Hepatocyte (in vitro differentiated cells): ENCODE data around the gene LCN15. TPM values are rescaled to one million over a fixed set of nuclear protein-coding genes. Genes with fewer than 3 reads are reported as not detected.

Source experiments
- DNase-seq: peaks from one replicate; pipeline ENCODE4 v3.0.0-alpha.2; 2016; ENCODE audit warnings: low spot score
- H2AFZ ChIP-seq: fragments of 200-600 bp; sonication (generic); 2 replicates; pipeline ENCODE4 v1.6.0; 2016; ENCODE audit warnings: antibody characterized with exemption, mild to moderate bottlenecking
- H3K27ac ChIP-seq: fragments of 200-600 bp; sonication (generic); 2 replicates; pipeline ENCODE4 v1.5.1; 2016; ENCODE audit warnings: mild to moderate bottlenecking
- H3K27me3 ChIP-seq: fragments of 200-600 bp; sonication (generic); 2 replicates; pipeline ENCODE4 v1.6.1; 2016
- H3K36me3 ChIP-seq: fragments of 200-600 bp; sonication (generic); replicated peaks from 2 replicates; pipeline ENCODE4 v1.5.1; 2016; ENCODE audit warnings: low read depth; ENCODE audit not compliant: insufficient read depth
- H3K4me1 ChIP-seq: fragments of 200-600 bp; sonication (generic); 2 replicates; pipeline ENCODE4 v1.5.1; 2016; ENCODE audit warnings: mild to moderate bottlenecking, moderate library complexity; ENCODE audit not compliant: insufficient read depth
- H3K4me2 ChIP-seq: fragments of 200-600 bp; sonication (generic); 2 replicates; pipeline ENCODE4 v1.6.0; 2016
- H3K4me3 ChIP-seq: fragments of 200-600 bp; sonication (generic); 2 replicates; pipeline ENCODE4 v1.5.1; 2016; ENCODE audit warnings: mild to moderate bottlenecking
- H3K79me2 ChIP-seq: fragments of 200-600 bp; sonication (generic); 2 replicates; pipeline ENCODE4 v1.6.0; 2017; ENCODE audit warnings: mild to moderate bottlenecking
- H3K9me2 ChIP-seq: fragments of 200-600 bp; sonication (generic); replicated peaks from 2 replicates; pipeline ENCODE4 v1.6.0; 2017; ENCODE audit warnings: mild to moderate bottlenecking; ENCODE audit not compliant: insufficient read depth
- H3K9me3 ChIP-seq: fragments of 200-600 bp; sonication (generic); 2 replicates; pipeline ENCODE4 v1.5.1; 2016; ENCODE audit warnings: low read depth, mild to moderate bottlenecking
- H4K20me1 ChIP-seq: fragments of 200-600 bp; sonication (generic); 2 replicates; pipeline ENCODE4 v1.6.0; 2016; ENCODE audit warnings: mild to moderate bottlenecking; ENCODE audit not compliant: insufficient read depth, poor library complexity, severe bottlenecking
- EZH2 ChIP-seq: fragments of 200-600 bp; sonication (generic); IDR thresholded peaks from 2 replicates; pipeline ENCODE4 v1.6.1; 2016; ENCODE audit warnings: antibody characterized with exemption, mild to moderate bottlenecking, borderline replicate concordance
- EZH2phosphoT487 ChIP-seq: fragments of 200-600 bp; sonication (generic); IDR thresholded peaks from one replicate; pipeline ENCODE4 v1.6.1; 2018; ENCODE audit warnings: antibody characterized with exemption, mild to moderate bottlenecking, low read depth, moderate library complexity; ENCODE audit not compliant: unreplicated experiment, severe bottlenecking
- WGBS: methylation state at CpG from one replicate; pipeline ENCODE4 v1.1.6; 2016; ENCODE audit warnings: low lambda C conversion rate; ENCODE audit errors: missing lambda C conversion rate; 5-methylcytosine and 5-hydroxymethylcytosine counted together
- polyA plus RNA-seq: library from polyadenylated mRNA; unstranded; fragments of >200 nt; fragmentation: Nextera tagmentation; extraction: Ambion mirVana; gene quantifications from 2 replicates; pipeline ENCODE4 v1.2.1, GENCODE V29; 2016
- total RNA-seq: library from RNA; depleted of rRNA; stranded (reverse); fragments of >200 nt; gene quantifications from 2 replicates; pipeline ENCODE4 v1.2.3, GENCODE V29; 2014
- TF ChIP-seq, protein P1 (sequence below): fragments of 200-600 bp; sonication (generic); IDR thresholded peaks from 2 replicates; pipeline ENCODE4 v1.5.1; 2016; ENCODE audit warnings: antibody characterized with exemption, mild to moderate bottlenecking; ENCODE audit not compliant: poor library complexity

LCN15 gene
- total and polyA plus RNA-seq, 2 experiments from 2014 or later = 1.4 to 1.5 TPM

DNA sequence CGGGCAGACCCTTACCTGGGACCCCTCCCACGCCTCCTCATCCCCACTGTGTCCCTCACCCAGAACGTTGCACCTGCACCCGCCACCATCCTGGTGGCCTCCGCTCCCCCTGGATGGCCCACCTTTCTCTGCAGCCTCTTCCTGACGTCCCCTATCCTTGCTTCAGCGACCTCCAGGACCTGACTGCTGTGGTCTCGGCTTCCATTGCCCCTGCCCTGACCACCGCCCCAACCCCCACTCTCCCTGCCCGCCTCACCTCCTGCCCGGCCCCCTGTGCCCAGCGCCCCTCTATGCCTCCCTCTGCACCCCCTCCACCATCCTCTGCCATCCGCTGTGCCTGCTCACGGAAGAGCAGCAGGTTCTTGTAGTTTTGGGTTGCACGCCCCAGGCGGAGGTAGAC is 23.8 kb downstream of the LCN15 start:
- H2AFZ ChIP-seq = no peak overlapping the region
- H3K4me3 ChIP-seq = no peak overlapping the region
- H3K9me3 ChIP-seq = no peaks in the 10 kb centered on the region
- no peaks in the 10 kb centered on the region for H3K36me3 ChIP-seq
- H3K27me3 ChIP-seq = no peaks in the 10 kb centered on the region
- no peak overlapping the region for H3K4me2 ChIP-seq
- H3K79me2 ChIP-seq = no peaks in the 10 kb centered on the region
- no peaks in the 10 kb centered on the region for H4K20me1 ChIP-seq
- no peak for DNase-seq
- peaks cover 7% of the 10 kb centered on the region for H3K4me1 ChIP-seq
- H3K27ac ChIP-seq = no peak overlapping the region
- H3K9me2 ChIP-seq = no peaks in the 10 kb centered on the region
- WGBS = 92% methylated on average over 13 of the region's 16 CpGs
- TF ChIP-seq EZH2phosphoT487 = no peak
- no peak for TF ChIP-seq EZH2
- TF ChIP-seq, protein P1, sequence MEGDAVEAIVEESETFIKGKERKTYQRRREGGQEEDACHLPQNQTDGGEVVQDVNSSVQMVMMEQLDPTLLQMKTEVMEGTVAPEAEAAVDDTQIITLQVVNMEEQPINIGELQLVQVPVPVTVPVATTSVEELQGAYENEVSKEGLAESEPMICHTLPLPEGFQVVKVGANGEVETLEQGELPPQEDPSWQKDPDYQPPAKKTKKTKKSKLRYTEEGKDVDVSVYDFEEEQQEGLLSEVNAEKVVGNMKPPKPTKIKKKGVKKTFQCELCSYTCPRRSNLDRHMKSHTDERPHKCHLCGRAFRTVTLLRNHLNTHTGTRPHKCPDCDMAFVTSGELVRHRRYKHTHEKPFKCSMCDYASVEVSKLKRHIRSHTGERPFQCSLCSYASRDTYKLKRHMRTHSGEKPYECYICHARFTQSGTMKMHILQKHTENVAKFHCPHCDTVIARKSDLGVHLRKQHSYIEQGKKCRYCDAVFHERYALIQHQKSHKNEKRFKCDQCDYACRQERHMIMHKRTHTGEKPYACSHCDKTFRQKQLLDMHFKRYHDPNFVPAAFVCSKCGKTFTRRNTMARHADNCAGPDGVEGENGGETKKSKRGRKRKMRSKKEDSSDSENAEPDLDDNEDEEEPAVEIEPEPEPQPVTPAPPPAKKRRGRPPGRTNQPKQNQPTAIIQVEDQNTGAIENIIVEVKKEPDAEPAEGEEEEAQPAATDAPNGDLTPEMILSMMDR = no peak

DNA sequence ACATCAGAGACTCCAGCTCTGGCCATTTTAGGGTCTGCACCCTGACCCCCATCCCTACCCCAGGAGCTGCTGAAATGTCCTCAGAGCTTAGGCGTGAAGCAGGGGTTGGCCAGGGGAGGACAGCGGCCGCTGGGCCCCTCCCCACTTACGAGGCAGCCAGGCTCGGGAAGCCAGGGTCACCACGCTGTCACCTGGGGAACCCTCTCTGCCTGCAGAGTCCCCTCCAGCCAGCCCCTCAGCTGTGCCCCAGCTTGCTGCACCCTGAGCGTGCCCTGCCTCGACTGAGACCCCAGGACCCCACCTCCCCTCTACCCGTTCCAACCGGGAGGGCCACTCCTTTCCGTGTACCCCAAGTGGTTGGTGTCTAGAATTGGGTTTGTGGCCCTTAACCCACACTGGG is 24.2 kb downstream of the LCN15 start:
- no peaks in the 10 kb centered on the region for H3K27me3 ChIP-seq
- WGBS = 87% methylated on average over 11 of the region's 11 CpGs

DNA sequence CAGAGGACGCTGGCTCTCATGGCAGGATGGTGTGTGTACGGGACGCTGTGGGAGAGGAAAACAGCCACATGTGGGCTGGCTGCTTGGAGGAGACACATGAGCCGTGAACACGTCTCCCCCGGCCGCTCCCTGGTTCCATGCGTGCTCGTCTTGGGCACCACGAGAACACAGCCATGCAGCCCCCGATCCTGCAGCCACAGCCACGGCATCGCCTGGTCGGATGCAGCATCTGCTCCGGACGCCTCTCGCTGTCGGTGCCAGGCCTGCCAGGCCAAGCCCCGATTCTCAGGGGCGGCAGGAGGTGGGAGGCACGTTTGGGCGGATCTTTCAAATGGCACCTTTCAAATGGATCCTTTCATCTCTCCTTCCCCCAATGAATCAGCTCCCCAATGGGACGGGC is 24.8 kb downstream of the LCN15 start:
- no peaks in the 10 kb centered on the region for H3K27me3 ChIP-seq
- 90% methylated on average over 23 of the region's 23 CpGs for WGBS
- no peak for DNase-seq

More for the DNA sequence above, 24.2 kb downstream of the LCN15 start:
- Histone ChIP-seq H3K9me3 (no peaks in the 10 kb centered on the region), H3K79me2 (no peaks in the 10 kb centered on the region), H4K20me1 (no peaks in the 10 kb centered on the region), H3K36me3 (no peaks in the 10 kb centered on the region), H3K4me3 (no peak overlapping the region), H3K9me2 (no peaks in the 10 kb centered on the region), H3K4me2 (no peak overlapping the region), H2AFZ (no peak overlapping the region), H3K4me1 (peaks cover 7% of the 10 kb centered on the region), H3K27ac (no peak overlapping the region)
- no peak for DNase-seq
- TF ChIP-seq EZH2 = no peak
- TF ChIP-seq, protein P1 = no peak
- no peak for TF ChIP-seq EZH2phosphoT487

More for the DNA sequence above, 24.8 kb downstream of the LCN15 start:
- H3K79me2 ChIP-seq = no peaks in the 10 kb centered on the region
- TF ChIP-seq, protein P1 = no peak
- TF ChIP-seq EZH2 (no peak), EZH2phosphoT487 (no peak)
- H3K4me2 ChIP-seq = no peak overlapping the region
- H3K9me3 ChIP-seq = no peaks in the 10 kb centered on the region
- H3K36me3 ChIP-seq = no peaks in the 10 kb centered on the region
- no peak overlapping the region for H2AFZ ChIP-seq
- no peaks in the 10 kb centered on the region for H3K9me2 ChIP-seq
- H4K20me1 ChIP-seq = no peaks in the 10 kb centered on the region
- H3K4me3 ChIP-seq = no peak overlapping the region
- H3K4me1 ChIP-seq = peaks cover 7% of the 10 kb centered on the region
- no peak overlapping the region for H3K27ac ChIP-seq
